ENCODE measurements around the gene HES7.
"Not testable (repeated sequence)": the region's sequence is repeated elsewhere in the genome, so short reads cannot be mapped to it uniquely, and the experiment has no call there.

HES7 gene

DNA sequence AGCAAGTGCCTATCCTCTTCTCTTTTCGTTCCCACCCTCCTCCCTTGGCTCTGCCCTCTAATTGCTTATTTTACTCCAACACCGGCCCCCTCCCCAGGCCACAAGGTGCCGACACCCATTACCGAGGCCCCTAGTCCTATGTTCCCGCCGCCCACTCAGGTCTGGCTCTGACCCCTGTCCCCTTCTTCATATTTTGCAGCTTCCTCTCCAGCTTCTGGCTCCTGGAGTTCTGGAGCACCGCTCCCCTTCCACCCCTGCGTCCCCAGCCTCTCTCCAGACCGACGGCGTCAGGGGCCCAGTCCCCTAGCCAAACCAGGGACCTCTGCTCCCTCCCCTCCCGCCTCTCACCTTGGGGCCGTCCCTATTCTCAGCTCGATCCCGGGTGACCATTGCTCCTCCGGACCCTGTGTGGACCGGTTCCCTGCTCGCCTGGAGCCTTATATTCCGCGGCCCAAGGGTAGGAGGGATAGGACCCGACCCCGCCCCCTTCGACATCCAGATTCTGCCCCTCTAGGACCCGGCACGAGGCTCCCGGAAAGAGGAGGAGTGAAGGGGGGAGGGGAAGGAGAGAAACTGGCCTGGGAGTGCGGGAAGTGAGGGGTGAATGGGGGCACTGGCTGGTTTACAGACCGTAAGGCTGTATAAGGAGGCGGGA, at the start of gene HES7:
Gene HES7, minus strand, starts transcription at position 412 of the 655 bp plus-strand sequence. Its CDS starts 22 bp downstream, at position 390.
- no peak for DNase-seq (ENCODE audit: low read depth)
- peak within 1 kb of the TSS; percentile 71 for H3K4me3 ChIP-seq (ENCODE audit: low read depth, low read length)

DNA sequence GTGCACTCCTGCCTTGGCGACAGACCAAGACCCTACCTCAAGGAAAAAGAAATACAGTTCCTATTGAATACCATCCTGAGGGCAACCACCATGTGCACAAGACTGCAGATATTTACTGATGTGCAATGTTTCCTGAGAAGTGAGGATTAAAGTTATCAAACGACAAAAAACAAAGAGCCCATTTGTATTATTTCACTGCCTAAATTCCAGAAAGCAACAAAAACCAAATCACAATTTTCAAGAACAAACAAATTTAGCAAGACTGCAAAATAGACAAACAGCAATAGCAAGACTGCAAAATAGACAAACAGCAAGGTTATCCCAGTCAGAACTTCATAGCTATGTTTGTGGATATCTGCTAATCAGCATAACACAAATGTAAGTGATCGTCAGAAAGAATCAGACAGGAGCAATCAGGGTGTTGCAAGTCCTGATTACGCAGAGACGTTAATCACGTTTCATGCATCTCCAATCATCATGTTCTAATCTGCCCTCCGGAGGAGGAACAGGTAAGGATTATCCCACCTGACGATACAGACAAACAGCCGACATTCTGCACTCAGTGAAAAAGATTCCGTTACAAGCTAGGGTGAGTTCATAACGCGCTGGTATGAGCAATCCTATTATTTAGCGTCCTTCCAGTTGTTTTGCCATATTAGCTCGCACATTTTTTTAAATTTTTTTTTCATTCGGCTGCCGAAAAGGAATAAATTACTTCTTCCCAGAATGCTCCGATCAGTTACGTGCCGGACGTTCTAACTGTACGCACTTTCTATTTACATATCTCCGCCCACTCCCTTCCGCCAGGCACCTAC, 49.4 kb upstream of the HES7 start:
- peak; percentile 93 for DNase-seq (ENCODE audit: low read depth)
- peak overlapping the region; percentile 52 for H3K4me3 ChIP-seq (ENCODE audit: low read depth, low read length)

DNA sequence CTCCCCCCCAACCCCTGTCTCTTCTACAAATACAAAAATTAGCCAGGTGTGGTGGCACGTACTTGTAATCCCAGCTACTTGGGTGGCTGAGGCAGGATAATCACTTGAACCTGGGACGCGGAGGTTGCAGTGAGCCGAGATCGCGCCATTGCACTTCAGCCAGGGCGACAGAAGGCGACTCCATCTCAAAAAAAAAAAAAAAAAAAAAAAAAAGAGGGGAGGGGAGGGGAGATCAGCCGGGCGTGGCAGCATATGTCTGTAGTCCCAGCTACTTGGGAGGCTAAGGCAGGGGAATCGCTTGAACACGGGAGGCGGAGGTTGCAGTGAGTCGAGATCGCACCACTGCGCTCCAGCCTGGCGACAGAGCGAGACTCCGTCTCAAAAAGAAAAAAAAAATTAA, 46.3 kb upstream of the HES7 start:
- not testable (repeated sequence) for DNase-seq (ENCODE audit: low read depth); H3K4me3 ChIP-seq (ENCODE audit: low read depth, low read length)

DNA sequence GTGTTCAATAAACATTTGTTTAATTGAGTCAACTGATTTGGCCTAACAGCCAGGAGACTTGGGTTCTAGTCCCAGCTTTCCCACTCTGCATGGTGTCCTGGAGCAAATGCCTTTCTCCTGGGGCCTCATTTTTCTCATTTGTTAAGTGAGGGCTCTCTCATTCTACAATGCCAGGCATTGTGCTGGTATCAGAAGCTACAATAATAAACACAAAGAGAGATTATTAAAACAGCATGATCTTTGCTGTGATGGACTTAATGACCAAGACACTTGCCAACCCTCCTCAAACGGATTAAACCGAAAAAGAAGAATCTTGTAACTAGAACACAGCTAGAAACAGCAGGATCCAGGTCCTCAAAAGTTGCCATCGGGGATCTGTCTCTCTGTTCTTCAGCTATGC, 43.6 kb upstream of the HES7 start:
- no peak overlapping the region for H3K4me3 ChIP-seq (ENCODE audit: low read depth, low read length)
- DNase-seq (ENCODE audit: low read depth), result no peak

DNA sequence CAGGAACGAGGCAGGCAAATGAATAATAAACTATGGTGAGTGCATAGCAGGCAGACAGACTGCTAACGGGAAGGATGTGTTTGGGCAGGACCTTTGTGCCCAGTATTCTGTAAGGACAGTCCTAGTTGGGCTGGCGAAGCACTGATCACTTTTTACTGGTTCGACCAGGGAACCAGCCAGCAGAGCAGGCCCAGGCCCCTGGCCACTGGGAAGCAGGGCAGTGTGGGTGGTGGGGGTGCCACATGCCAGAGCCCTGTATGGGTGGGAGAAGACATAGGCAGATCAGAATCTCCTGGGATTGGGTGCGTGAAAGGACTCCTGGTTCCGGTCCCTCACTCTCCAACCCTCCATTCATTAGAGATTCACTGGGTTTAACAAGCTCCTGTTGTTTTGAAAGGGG, 42.8 kb upstream of the HES7 start:
- no peak for DNase-seq (ENCODE audit: low read depth)
- no peak overlapping the region for H3K4me3 ChIP-seq (ENCODE audit: low read depth, low read length)

DNA sequence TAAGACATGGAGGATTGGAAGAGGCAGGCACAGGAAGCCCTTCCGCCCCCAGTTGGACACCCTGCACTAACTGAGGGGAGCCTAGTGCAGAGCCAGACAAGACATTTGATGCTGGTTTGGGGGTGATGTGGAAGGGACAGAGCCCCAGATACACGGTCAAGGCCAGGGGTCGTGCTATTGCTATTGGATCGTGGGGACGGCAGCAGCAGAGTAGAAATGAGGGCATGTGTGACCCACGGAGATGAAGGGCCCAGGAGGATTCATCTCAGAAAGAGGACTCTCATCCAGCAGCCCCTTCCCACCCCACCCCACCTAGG, 40.9 kb upstream of the HES7 start:
- no peak for DNase-seq (ENCODE audit: low read depth)
- no peak overlapping the region for H3K4me3 ChIP-seq (ENCODE audit: low read depth, low read length)

DNA sequence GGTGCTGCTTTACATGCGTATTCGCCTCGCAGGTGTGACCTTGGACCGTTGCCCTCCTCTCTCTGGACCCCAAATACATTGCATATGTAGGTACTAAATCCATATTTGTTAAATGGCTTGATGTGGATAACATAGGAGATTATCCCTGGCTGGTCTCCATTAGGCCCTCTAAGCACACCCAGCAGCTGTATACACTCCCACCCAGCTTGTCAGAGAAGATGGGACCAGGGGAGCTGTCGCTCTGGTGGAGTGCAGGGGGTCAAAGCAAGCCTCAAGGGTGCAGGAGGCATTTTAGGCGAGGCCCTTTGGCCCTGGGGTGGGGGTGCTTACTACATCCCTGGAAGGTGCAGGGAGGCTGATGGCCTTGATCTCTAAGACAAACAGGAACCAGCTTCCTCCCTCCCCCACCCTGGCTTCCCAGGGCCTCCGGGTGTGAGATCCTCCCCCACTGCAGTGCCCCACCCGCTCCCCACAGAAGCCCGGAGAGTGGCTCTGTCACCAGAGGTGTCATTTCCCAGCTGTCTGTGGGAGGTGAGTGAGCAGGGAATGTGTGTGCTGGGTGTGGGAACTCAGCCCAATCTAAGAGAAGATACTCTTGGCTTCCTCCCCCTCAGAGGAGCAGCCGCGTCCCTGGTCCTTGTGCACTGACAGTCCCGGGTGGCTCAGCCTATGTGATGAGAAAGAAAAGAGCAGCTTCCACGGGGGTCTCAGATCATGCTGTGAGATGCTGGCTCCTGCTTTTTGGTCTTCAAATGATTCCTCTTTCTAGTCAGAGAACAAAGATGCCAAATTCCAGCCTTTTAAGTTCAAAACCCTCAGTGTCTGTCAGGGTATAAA, 40.3 kb upstream of the HES7 start:
- no peak for DNase-seq (ENCODE audit: low read depth)
- no peak overlapping the region for H3K4me3 ChIP-seq (ENCODE audit: low read depth, low read length)

DNA sequence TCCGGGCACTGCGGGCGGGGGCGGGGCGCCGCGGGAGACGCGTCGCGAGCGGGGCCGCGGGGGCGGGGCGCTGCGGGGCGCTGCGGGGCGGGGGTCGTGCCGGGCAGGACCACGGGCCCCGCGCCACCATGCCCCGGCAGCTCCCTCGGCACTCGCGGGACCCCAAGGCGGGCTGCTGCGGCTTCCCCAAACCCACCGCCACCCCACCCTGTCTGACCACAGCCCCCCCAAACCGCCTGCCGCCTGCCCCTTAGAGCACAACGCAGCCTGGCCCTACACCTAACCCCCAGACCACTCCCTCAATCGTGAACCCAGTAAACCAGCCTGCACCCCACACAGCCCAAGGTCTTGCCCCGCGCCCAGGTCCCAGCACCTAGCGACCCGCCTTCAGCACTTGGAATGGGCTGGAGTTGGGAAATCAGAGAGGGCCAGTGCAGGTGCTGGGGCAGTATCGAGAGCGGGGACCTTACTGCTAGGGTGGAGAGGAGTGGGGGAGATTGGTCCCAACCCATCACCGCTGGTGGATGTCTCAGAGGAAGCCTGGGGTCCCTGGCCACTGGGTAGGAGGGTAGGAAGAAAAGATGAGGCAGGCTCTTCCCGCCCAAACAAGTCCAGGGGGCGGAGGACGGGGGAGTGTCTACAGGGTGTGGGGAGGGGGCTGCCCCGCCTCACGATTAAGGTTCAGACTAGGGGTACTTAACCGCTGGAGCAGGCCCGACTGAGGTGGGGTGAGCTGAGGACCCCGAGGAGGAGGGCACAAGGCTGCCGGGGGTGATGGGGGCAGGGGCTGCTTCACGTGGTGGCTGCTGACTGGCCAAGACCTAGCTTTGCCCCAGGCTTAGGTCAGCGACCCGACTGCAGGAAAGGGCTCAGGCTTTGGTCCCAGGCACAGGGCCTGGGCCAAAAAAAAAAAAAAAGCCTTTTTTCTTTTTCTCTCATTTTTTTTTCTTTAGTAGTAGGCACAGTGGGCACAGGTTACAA, 39.4 kb upstream of the HES7 start:
- no peak for DNase-seq (ENCODE audit: low read depth)
- H3K4me3 ChIP-seq (ENCODE audit: low read depth, low read length), result peak overlapping the region; percentile 90

DNA sequence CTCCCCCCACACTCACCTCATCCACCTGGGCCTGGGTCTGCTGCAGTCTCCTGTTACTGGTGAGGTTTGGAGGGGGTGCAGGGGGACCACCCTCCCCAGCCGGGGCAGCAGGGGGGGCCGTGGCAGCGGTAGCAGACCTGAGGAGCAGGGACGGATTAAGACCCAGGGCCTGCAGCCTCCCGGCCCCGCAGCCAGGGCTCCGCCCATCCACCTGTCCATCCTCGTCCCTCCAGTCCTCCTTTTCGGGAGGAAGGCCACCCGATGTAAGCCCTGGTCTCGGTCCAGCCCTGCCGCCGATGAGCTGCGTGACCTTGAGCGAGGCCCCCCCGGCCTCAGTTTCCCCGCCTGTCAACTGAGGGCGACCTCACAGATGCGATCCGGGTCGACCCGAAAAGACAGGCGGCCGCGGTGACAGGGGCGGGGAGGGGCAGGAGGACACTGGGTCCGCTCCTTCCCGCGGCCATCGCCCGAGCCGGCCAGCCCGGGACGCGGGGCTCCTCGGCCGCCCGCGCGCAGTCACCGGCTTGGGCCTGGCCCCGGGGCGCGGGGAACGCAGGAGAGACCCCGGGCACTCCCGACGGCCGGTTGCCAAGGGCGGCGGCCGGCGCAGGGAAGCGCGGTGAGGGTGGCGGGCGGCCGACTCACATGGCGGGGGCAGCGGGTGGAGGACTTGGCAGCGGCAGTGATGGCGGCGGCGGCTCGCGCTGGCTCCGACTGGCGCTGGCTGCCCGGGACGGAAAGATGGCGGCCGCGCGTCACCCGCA, 38.5 kb upstream of the HES7 start, which contains the start of gene VAMP2:
Gene VAMP2, minus strand, starts transcription at position 716 of the 764 bp plus-strand sequence. Its CDS starts 69 bp downstream, at position 647.
- DNase-seq (ENCODE audit: low read depth), result no peak
- peak within 1 kb of the TSS; percentile 90 for H3K4me3 ChIP-seq (ENCODE audit: low read depth, low read length)

DNA sequence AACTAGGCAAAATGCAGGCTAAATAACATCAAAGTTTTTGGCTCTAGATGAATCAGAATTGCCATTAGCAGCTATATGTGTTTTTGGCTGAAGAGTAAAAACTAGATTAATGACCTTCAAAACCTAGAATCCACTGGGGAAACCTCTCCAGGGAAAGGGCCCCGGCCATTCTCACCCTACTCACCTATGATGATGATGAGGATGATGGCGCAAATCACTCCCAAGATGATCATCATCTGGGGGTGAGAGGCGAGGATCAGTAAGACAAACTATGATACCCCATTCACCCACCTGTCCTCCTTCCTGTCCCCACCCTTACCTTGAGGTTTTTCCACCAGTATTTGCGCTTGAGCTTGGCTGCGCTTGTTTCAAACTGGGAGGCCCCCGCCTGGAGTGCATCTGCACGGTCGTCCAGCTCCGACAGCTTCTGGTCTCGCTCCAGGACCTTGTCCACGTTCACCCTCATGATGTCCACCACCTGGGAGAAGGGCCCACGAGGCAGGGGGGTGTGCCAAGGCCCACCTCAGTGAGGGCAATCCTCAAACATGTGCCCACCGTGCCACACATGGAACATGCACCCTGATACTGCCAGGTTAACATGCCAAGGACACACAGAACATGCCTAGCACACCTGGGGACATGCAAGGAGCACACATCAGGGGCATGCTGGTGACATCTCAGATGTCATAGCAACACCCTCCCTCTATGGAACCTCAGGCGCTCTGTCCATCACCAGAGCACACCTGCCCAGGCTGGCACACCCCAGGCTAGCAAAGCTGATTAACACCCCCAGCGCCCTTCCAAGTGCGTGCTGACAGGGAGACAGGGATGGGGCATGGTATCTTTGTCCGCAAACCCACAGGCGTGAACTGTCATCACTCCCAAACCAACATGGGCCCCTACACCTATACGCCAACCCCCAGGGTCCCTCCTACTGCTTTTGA, 37.7 kb upstream of the HES7 start:
- peak overlapping the region; percentile 90 for H3K4me3 ChIP-seq (ENCODE audit: low read depth, low read length)
- no peak for DNase-seq (ENCODE audit: low read depth)

DNA sequence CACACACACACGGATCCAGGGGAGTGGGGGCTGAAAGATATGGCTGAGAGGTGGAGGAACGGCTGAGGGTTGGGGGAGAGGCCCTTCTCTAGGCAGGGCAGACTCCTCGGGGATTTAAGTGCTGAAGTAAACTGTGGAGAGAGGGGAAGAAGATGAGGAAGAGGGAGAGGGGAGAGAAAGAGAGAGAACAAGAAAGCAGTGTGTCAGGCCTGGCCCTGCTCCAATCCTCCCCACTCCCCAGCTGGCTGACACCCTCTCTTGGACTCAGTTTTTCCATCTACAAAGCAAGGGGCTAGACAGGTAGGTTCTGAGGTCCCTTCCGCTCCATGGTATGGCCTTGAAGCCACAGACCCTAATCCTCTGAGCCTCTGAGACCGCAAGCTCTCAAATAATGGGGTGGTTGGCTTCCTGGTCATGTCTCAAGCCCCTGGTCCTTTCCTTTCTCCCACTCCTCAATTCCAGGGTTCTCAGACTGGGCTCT, 36.9 kb upstream of the HES7 start:
- DNase-seq (ENCODE audit: low read depth), result no peak
- H3K4me3 ChIP-seq (ENCODE audit: low read depth, low read length), result peak overlapping the region; percentile 17

DNA sequence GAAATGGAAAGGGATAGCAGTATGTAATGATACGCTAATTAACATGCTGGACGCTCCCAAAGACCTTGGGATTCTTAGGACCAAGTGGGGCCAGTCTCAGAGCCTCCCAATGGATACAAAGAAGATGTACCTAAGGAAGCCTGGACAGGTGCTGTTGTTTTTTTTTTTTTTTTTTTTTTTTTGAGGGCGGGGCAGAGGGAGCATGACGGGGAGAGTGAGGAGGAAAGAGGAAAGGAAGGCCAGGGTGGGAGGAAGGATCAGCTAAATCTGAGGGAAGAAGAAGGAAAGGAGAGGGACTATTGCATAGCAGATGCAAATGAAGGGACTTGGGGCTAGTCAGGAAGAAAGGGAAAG, 36.3 kb upstream of the HES7 start:
- DNase-seq (ENCODE audit: low read depth), result no peak
- H3K4me3 ChIP-seq (ENCODE audit: low read depth, low read length), result no peak overlapping the region

DNA sequence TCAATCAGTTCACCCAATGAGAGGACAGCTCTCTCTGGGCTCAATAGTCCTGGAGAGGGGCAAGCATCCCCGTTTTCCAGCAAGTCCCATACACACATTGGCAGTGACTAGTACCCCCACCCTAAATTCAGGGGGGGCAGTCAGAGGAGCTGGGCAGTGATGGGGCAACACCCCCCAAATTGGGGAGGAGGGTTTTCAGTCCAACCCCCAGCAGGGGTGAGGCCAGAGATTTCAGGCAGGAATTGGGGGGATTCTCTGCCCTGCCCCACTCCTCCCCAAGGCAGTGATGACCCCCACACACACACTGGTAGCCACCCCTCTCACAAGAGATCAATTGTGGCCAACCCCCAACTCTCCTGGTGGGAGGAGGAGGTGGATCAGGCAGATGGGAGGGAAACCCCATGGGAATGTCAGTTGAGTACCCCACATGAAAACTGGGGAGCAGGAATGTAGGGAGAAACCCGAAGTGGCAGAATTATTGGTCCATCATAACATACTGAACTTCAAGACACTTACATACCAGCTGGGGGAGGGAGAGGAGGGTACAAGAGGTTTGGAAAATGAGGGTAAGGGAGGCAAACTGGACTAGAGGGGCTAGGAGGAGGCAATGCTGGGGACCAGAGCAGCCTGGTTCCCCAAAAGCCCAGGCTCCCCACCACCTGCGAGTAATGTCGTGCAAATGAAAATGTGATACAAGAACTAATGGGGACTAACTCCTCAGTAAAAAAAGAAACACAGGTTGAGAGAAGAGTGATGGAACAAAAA, 35.7 kb upstream of the HES7 start:
- no peak for DNase-seq (ENCODE audit: low read depth)
- no peak overlapping the region for H3K4me3 ChIP-seq (ENCODE audit: low read depth, low read length)

DNA sequence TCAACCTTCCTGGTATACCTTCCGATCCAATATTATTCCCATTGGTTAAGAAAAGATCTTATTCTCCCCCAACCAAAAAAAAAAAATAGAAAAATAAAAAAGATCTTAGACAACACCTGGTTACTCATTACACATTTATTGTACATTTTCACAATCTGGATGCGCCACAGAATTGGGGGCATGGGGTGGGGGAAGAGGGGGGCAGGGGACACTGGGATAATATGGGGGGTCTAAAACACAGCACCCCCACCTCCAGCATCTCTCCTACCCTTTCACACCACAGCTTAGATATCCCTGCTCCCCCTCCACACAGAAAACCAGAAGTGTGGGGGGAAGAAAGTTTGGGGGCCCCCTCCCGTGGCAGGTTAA, 35.1 kb upstream of the HES7 start:
- H3K4me3 ChIP-seq (ENCODE audit: low read depth, low read length), result no peak overlapping the region
- no peak for DNase-seq (ENCODE audit: low read depth)

DNA sequence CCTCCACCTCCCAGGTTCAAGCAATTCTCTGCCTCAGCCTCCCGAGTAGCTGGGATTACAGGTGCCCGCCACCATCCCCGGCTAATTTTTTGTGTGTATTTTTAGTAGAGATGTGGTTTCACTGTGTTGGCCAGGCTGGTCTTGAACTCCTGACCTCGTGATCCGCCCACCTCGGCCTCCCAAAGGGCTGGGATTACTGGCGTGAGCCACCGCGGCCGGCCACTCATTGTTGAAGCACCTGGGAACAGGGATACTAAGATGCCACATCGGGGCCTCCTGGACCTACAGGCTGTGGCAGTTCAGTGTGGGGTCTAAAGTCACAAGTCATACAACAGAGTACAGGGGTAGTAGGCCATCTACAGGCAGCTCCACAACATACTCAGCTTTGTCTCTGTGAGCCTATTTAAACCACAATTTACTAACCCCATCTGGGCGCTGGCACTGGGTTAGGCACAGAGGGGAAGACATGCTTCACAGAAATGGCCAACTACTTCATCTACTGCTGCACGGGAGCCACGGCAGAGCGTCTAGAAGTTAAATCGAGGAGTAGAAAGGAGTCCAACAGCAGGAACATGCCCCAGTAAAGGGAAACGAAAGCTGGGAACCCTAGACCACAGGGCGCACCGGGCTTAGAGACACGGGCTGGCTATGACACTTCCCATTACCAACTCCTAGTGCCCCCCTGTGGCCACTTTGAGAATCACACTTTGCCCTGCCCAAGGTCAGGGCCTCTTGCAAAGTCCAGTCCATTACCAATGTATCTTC, 34.5 kb upstream of the HES7 start:
- no peak for DNase-seq (ENCODE audit: low read depth)
- H3K4me3 ChIP-seq (ENCODE audit: low read depth, low read length), result no peak overlapping the region

Data from skeletal muscle cell (primary cell).